GM21786 (cell line): ENCODE data around the gene NXPH4.

Experiments
- ATAC-seq: cut with Tn5 transposase; IDR thresholded peaks from one replicate; pipeline ENCODE4 v1.9.1; 2021; ENCODE audit not compliant: unreplicated experiment

Gene NXPH4

DNA sequence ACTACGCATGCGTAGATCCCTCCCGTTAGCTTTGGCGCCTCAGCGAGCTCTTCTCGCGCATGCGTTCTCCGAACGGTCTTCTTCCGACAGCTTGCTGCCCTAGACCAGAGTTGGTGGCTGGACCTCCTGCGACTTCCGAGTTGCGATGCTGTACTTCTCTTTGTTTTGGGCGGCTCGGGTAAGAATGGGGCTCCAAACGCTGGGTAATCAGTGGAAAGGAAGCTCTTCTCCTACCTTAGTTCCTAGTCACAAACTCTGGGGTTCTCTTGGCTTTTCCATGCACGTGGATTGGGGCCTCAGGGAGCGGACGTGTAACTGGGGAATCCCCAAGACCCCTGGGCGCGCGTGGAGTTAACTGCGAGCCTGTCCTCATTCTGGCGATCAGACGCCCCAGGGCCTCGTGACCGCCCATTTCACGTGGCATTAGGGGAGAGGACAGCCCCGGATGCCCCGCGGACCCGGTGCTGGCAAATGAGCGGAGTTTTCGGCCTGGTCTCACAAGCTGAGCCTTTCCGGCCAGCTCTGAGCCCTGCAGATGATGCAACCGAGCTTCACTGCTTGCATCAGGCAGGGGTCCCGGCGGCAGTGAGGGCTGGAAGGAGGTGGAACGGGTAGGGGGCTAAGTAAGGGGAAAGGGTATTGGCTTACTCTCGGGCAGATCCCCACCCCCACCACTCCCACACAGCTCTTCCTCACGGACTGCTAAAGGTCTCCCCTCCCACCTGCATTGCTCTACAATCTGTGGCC, 13.2 kb downstream of the NXPH4 start, which contains the start of gene SHMT2:
SHMT2 (plus strand) TSS at position 78 of the 747 bp plus-strand sequence; CDS start at position 146, 68 bp downstream.
- peak; percentile 55 for ATAC-seq

- ATAC-seq, result no peak
Observed at GRCh38 chr12:57230381-57231155, 14.0 kb downstream of the NXPH4 start.

- no peak for ATAC-seq
Observed at GRCh38 chr12:57231276-57232021, 14.9 kb downstream of the NXPH4 start.

GRCh38 chr12:57232156-57232756, 15.7 kb downstream of the NXPH4 start:
- ATAC-seq, result no peak

DNA sequence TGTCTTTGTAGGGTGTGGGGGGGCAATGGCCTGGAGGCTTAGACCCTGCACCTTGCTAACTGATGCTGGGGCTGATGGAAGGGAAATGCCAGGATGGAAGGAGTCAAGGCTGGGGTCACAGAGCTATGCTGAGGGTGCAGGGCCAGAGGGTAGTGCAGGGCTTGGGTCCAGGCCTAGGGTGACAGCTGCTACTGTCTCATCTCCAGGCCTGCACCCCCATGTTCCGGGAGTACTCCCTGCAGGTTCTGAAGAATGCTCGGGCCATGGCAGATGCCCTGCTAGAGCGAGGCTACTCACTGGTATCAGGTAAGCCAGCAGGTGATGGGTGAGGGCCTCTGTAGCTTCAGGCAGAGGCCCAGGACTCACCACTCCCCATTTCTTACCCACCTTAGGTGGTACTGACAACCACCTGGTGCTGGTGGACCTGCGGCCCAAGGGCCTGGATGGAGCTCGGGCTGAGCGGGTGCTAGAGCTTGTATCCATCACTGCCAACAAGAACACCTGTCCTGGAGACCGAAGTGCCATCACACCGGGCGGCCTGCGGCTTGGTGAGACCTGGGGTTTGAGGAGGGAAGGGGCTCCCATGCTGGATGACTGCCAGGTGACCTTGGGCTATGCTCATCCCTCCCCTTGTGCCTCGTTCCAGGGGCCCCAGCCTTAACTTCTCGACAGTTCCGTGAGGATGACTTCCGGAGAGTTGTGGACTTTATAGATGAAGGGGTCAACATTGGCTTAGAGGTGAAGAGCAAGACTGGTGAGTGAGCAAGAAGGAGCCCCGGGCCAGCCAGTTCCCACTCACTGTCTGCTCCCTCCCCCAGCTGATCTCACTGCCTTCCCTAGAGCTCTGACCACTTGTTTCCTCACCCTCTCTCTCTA, 17.0 kb downstream of the NXPH4 start:
- no peak for ATAC-seq

DNA sequence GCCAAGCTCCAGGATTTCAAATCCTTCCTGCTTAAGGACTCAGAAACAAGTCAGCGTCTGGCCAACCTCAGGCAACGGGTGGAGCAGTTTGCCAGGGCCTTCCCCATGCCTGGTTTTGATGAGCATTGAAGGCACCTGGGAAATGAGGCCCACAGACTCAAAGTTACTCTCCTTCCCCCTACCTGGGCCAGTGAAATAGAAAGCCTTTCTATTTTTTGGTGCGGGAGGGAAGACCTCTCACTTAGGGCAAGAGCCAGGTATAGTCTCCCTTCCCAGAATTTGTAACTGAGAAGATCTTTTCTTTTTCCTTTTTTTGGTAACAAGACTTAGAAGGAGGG, 17.6 kb downstream of the NXPH4 start:
- no peak for ATAC-seq

DNA sequence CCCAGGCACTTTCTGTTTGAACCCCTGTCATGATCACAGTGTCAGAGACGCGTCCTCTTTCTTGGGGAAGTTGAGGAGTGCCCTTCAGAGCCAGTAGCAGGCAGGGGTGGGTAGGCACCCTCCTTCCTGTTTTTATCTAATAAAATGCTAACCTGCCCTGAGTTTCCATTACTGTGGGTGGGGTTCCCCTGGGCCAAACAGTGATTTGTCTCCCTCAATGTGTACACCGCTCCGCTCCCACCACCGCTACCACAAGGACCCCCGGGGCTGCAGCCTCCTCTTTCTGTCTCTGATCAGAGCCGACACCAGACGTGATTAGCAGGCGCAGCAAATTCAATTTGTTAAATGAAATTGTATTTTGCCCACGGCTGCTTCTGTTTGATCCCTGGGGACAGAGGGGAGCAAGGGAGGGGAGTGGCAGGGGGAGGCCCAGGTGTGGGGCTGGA, 18.0 kb downstream of the NXPH4 start:
- no peak for ATAC-seq

DNA sequence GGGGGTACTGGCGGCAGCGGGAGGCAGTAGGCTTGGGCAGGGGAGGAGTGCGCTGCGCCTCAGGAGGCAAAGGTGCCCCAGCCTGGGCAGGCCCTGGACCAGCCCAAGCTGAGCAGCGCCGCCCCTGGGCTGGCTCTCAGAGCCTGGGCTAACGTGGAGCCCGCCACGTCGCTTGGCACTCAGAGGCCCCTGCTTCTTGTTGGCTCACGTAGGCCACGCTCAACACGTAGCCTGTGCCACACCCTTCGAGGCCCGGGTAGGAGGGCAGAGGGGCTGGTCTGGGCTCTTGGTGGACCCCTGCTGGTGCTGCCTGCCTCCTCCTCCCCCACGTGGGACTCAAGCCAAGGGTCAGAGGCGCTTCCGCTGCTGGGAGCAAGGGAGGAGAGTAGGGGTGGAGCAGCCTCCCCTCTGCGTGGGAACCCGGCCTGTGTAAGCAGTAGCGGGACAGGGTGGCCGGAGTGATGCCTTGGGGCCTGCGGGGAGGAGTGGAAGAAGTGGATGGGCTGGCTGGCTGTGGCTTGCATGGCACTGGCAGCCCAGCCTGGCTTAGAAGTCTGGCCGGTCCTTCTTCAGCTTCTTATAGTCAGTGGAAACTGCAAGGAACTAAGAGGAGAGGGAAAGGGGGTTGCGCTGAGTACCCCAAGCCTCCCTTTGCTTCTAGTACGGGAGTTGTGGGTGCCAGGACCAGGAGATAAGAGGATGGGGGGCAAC, 18.6 kb downstream of the NXPH4 start:
- ATAC-seq, result no peak

DNA sequence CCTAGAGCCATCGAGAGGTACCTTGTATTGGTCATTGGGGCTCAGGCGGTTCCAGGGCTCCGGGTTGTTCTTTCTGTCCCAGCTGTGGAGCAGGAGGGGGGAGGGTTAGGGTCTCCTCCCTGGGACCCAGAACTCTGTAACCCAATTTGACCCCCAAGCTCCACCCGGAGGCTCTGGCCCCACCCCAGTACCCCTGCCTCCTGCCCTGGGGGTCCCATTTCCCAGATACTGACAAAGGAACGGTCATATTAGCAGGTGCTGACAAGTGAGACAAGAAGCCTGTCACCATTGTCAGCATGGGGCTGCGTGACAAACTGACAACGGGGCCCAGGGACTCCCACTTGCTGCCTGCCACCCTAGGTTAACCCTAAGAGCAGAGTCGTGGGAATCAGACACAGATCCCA, 19.1 kb downstream of the NXPH4 start:
- no peak for ATAC-seq

GRCh38 chr12:57236201-57236924, 19.8 kb downstream of the NXPH4 start:
- ATAC-seq, result no peak

DNA sequence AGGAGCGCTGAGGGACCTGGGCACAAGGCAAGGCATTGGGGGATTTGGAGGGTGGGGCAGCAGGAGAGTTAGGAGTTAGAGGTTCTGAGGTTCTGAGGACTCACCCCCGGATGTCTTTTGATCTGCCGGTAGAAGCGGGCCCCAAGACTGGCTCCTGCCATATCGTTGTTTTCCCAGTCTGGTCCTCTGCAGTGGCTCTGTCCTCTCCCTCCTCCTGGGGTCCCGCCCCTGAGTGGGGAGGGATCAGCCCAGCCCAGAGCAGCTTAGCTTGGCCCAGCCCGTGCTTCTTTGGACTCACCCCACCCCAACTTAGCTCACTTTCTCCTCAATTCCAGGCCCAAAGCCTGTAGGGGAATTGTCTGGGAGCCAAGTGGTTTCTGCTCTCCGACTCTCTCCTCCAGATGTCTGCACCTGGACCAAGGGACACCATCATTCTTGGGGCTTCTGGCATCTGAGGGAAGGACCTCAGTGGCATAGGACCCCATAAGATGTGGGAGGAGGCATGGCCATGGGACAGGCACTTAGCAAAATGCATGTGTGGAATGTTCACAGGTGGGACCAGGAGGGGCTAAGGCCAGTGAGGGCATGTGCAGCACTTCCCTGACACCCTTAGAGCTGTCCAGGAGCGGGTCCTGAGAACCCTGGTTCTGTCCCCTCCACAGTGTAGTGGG, 20.5 kb downstream of the NXPH4 start:
- ATAC-seq, result no peak

- no peak for ATAC-seq
Observed at GRCh38 chr12:57237596-57237931, 21.0 kb downstream of the NXPH4 start.

- ATAC-seq, result no peak
Observed at GRCh38 chr12:57237932-57238853, 21.6 kb downstream of the NXPH4 start.

GRCh38 chr12:57238854-57239554, 22.4 kb downstream of the NXPH4 start:
- peak; percentile 41 for ATAC-seq

GRCh38 chr12:57239587-57240065, 23.0 kb downstream of the NXPH4 start:
- ATAC-seq, result no peak

GRCh38 chr12:57240066-57240921, 23.7 kb downstream of the NXPH4 start:
- ATAC-seq, result no peak
